Measurements from ENCODE around the gene METTL1. TPM values are rescaled to one million over a fixed set of nuclear protein-coding genes. Genes with fewer than 3 reads are reported as not detected.

Gene METTL1
- total and polyA plus RNA-seq, 4 donors: 2.8 to 11.2 (median 7.1) TPM

- TF ChIP-seq RXRA (IDR thresholded peaks at IDR 0.05) (no peak), HNF4A (conservative IDR thresholded peaks at IDR 0.05) (no peak), NR2F2 (IDR thresholded peaks at IDR 0.05) (no peak), RAD21 (IDR thresholded peaks at IDR 0.05) (no peak), FOXA2 (IDR thresholded peaks at IDR 0.05) (no peak), JUND (IDR thresholded peaks at IDR 0.05) (no peak), MAX (IDR thresholded peaks at IDR 0.05) (no peak)
Observed at GRCh38 chr12:57810450-57810849, 38.5 kb upstream of the METTL1 start (continued).

GRCh38 chr12:57809425-57809824 is 37.5 kb upstream of the METTL1 start:
- WGBS: 95% methylated on average over 3 of the region's 3 CpGs
- Histone ChIP-seq H3K4me3 (ENCODE audit: low read depth in 1 of 3, low read length in 3 of 3) (no peak overlapping the region), H3K9me3 (ENCODE audit: control insufficient read depth in 4 of 4, low read length in 3 of 4) (no peaks in the 10 kb centered on the region), H3K27ac (ENCODE audit: low read depth in 1 of 2, low read length in 2 of 2) (no peak overlapping the region), H3K36me3 (ENCODE audit: control insufficient read depth in 4 of 4, insufficient read depth in 3 of 4, low read depth in 1 of 4, low read length in 3 of 4) (peaks cover 5 to 59% (median 46%) of the 10 kb centered on the region in 4 donors), H3K4me1 (ENCODE audit: control insufficient read depth in 4 of 4, insufficient read depth in 4 of 4, low read length in 3 of 4) (peaks cover 0 to 3% (median under 1%) of the 10 kb centered on the region in 4 donors), H3K9ac (ENCODE audit: low read depth in 1 of 2, low read length in 2 of 2) (no peak overlapping the region), H3K27me3 (ENCODE audit: control insufficient read depth in 4 of 4, insufficient read depth in 4 of 4, low read length in 3 of 4) (no peaks in the 10 kb centered on the region)
- TF ChIP-seq, protein P1, sequence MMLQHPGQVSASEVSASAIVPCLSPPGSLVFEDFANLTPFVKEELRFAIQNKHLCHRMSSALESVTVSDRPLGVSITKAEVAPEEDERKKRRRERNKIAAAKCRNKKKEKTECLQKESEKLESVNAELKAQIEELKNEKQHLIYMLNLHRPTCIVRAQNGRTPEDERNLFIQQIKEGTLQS (IDR thresholded peaks at IDR 0.05): no peak
- no peak for TF ChIP-seq ZBTB33 (IDR thresholded peaks at IDR 0.05)
- TF ChIP-seq EGR1 (IDR thresholded peaks at IDR 0.05; ENCODE audit: low read depth in 2 of 2): no peak
- no peak for TF ChIP-seq HNF4G (IDR thresholded peaks at IDR 0.05)
- TF ChIP-seq NR2F2 (IDR thresholded peaks at IDR 0.05): no peak
- no peak for TF ChIP-seq GABPA (IDR thresholded peaks at IDR 0.05 in 1 of 2, conservative IDR thresholded peaks at IDR 0.05 in 1 of 2)
- no peak for TF ChIP-seq REST (IDR thresholded peaks at IDR 0.05)
- TF ChIP-seq RAD21 (IDR thresholded peaks at IDR 0.05): no peak
- TF ChIP-seq FOXA1 (IDR thresholded peaks at IDR 0.05): no peak
- no peak for TF ChIP-seq JUND (IDR thresholded peaks at IDR 0.05)
- TF ChIP-seq RXRA (IDR thresholded peaks at IDR 0.05): no peak
- no peak for TF ChIP-seq YY1 (IDR thresholded peaks at IDR 0.05)
- TF ChIP-seq FOXA2 (IDR thresholded peaks at IDR 0.05): no peak
- no peak for TF ChIP-seq MAX (IDR thresholded peaks at IDR 0.05)
- no peak for TF ChIP-seq HNF4A (conservative IDR thresholded peaks at IDR 0.05)
- no peak for TF ChIP-seq TAF1 (conservative IDR thresholded peaks at IDR 0.05)
- no peak for TF ChIP-seq SP1 (IDR thresholded peaks at IDR 0.05)
- TF ChIP-seq, protein P2, sequence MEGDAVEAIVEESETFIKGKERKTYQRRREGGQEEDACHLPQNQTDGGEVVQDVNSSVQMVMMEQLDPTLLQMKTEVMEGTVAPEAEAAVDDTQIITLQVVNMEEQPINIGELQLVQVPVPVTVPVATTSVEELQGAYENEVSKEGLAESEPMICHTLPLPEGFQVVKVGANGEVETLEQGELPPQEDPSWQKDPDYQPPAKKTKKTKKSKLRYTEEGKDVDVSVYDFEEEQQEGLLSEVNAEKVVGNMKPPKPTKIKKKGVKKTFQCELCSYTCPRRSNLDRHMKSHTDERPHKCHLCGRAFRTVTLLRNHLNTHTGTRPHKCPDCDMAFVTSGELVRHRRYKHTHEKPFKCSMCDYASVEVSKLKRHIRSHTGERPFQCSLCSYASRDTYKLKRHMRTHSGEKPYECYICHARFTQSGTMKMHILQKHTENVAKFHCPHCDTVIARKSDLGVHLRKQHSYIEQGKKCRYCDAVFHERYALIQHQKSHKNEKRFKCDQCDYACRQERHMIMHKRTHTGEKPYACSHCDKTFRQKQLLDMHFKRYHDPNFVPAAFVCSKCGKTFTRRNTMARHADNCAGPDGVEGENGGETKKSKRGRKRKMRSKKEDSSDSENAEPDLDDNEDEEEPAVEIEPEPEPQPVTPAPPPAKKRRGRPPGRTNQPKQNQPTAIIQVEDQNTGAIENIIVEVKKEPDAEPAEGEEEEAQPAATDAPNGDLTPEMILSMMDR (IDR thresholded peaks at IDR 0.05; ENCODE audit: low read depth, low read length, missing input control): no peak
- DNase-seq (ENCODE audit: low spot score): no peak
